ENCODE results near the gene CERS6.

GRCh38 chr2:168429988-168430387, 26.1 kb upstream of the CERS6 start:
- TF ChIP-seq CTCF (IDR thresholded peaks at IDR 0.05; ENCODE audit: low read depth, low read length) (no peak), MAX (IDR thresholded peaks at IDR 0.05; ENCODE audit: low read depth, low read length) (no peak), POLR2A (IDR thresholded peaks at IDR 0.05; ENCODE audit: extremely low read depth, insufficient read length) (no peak), MYC (IDR thresholded peaks at IDR 0.05; ENCODE audit: low read depth, low read length) (no peak)
